Left lung (tissue), 10 donors: ENCODE measurements around the gene DIP2C. TPM values are rescaled to one million over a fixed set of nuclear protein-coding genes. Genes with fewer than 3 reads are reported as not detected.

Experiments
- ATAC-seq: fragments of 200-7000 bp; cut with Tn5 transposase; one replicate; pipeline ENCODE4 v1.9.1; 2020; ENCODE audit warnings: moderate library complexity
- DNase-seq, 4 donors: peaks; one replicate each; pipeline ENCODE4 v3.0.0-alpha.2; 2013 to 2020
- H3K27ac ChIP-seq, 2 donors: fragments of 200-600 bp; sonication (generic) in 1 of 2; one replicate each; pipeline versions ENCODE4 v1.5.0 to v1.8.0; 2020 to 2021
- H3K27me3 ChIP-seq, 2 donors: fragments of 200-600 bp; sonication (generic) in 1 of 2; one replicate each; pipeline versions ENCODE4 v1.5.0 to v1.8.0; 2020 to 2021
- H3K36me3 ChIP-seq, 2 donors: fragments of 200-600 bp; sonication (generic) in 1 of 2; one replicate each; pipeline versions ENCODE4 v1.5.0 to v1.8.0; 2020 to 2021
- H3K4me1 ChIP-seq, 2 donors: fragments of 200-600 bp; one replicate each; pipeline ENCODE4 v1.8.0; 2021
- H3K4me3 ChIP-seq, 2 donors: fragments of 200-600 bp; sonication (generic) in 1 of 2; one replicate each; pipeline versions ENCODE4 v1.5.0 to v1.8.0; 2020 to 2021; ENCODE audit warnings: mild to moderate bottlenecking in 1 of 2
- H3K9me3 ChIP-seq, 2 donors: fragments of 200-600 bp; sonication (generic) in 1 of 2; one replicate each; pipeline versions ENCODE4 v1.5.0 to v1.8.0; 2020 to 2021
- intact Hi-C, 2 donors: fragments of 100-400 bp; cut with DNase I; formaldehyde crosslinking; loops; one replicate each; pipeline versions ENCODE4 v1.11.2 to v1.14.2; 2022
- polyA plus RNA-seq, 6 donors: library from polyadenylated mRNA; unstranded; fragments of 120-200 nt; gene quantifications; one replicate each; pipeline ENCODE4 v1.2.1, GENCODE V29; 2013; ENCODE audit not compliant: insufficient read length in 6 of 6
- total RNA-seq, 2 donors: library from RNA; stranded (reverse); fragmentation: NEBNext Ultra II Directional; extraction: Animal tissue kit (Norgen Biotek cat#: 25700); gene quantifications; one replicate each; pipeline ENCODE4 v1.2.1, GENCODE V29; 2021
- TF ChIP-seq, protein P1 (sequence below), 2 donors: fragments of 200-600 bp; sonication (generic) in 1 of 2; IDR thresholded peaks; one replicate each; pipeline versions ENCODE4 v1.5.0 to v1.8.0; 2021; ENCODE audit warnings: antibody characterized with exemption in 2 of 2
- donor health status: DM: no; HTN: yes; CAD: no.
- donor health status: DM: no; HTN: no; CAD: no.

DIP2C gene
- total and polyA plus RNA-seq, 8 donors = 10.5 to 22.5 (median 19.5) TPM

DNA sequence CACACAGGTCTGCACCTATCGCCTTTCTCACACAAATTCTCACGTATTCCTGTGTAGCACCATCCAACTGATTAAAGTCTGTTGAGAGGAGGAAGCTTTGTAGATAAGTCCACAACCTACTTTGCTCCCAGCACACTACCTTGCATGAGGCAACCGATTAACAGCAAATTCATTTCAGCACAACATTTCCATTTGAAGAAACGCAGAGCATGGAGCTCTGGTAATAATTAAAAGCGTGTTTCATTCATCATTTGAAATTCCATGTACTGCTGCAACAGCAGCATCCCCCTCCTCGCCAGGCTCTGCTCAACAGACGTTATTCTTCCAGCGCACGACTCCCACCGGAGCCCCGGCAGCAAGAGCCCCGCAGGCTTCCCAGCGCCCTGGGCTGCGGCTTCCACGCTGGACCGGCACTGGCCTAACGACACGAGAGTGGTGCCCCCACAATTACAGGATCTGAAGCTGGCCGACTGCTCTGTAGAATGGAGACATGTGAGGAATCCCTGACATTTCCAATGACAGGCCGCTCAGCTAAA, 118.8 kb downstream of the DIP2C start:
- TF ChIP-seq, protein P1, sequence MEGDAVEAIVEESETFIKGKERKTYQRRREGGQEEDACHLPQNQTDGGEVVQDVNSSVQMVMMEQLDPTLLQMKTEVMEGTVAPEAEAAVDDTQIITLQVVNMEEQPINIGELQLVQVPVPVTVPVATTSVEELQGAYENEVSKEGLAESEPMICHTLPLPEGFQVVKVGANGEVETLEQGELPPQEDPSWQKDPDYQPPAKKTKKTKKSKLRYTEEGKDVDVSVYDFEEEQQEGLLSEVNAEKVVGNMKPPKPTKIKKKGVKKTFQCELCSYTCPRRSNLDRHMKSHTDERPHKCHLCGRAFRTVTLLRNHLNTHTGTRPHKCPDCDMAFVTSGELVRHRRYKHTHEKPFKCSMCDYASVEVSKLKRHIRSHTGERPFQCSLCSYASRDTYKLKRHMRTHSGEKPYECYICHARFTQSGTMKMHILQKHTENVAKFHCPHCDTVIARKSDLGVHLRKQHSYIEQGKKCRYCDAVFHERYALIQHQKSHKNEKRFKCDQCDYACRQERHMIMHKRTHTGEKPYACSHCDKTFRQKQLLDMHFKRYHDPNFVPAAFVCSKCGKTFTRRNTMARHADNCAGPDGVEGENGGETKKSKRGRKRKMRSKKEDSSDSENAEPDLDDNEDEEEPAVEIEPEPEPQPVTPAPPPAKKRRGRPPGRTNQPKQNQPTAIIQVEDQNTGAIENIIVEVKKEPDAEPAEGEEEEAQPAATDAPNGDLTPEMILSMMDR (IDR thresholded peaks at IDR 0.05) = no peak
- H3K27me3 ChIP-seq = no peaks in the 10 kb centered on the region
- intact Hi-C loops = no loop called here
- DNase-seq (no peak), ATAC-seq (no peak)
- H3K4me3 ChIP-seq = no peak overlapping the region
- H3K4me1 ChIP-seq = no peaks in the 10 kb centered on the region
- H3K36me3 ChIP-seq = no peaks in the 10 kb centered on the region
- H3K27ac ChIP-seq = no peak overlapping the region
- H3K9me3 ChIP-seq = peaks cover 0 to 5% of the 10 kb centered on the region in 2 donors

DNA sequence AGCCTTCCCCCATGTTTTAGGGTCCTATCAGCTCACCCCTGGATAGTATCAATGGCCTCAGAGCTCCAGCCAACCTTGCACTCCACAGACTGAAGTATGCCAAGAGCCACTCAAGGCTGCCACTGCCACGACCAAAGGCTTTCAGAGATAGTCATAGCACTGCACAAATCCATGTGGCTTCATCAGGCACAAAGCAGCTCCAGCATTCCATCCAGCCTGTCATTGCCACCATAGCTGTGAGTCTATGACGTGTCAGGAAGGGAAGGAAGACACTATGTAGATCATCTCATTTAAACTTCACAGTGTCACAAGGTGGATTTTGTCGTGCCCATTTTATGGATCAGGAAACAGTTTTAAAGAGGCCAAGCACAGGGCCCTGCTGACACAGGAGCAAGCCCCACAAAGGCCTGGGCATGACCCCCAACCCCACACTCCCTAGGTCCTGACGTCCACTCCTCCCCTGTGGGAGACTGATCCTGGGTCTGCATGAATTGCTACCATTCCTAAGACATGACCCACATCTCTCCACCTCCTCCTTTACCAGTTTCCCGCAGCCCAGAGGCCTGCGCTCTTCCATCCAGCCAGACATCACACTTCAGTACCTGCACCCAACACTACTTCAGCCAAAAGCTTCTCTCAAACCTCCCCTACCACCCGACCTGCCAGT, 119.4 kb downstream of the DIP2C start:
- no peaks in the 10 kb centered on the region for H3K27me3 ChIP-seq
- ATAC-seq = no peak
- intact Hi-C loops = no loop called here

GRCh38 chr10:568848-569247, 120.6 kb downstream of the DIP2C start:
- intact Hi-C loops = no loop called here
- no peak for DNase-seq
- Histone ChIP-seq H3K4me1 (no peaks in the 10 kb centered on the region), H3K9me3 (peaks cover 0 to 13% of the 10 kb centered on the region in 2 donors), H3K27me3 (no peaks in the 10 kb centered on the region), H3K36me3 (no peaks in the 10 kb centered on the region), H3K4me3 (no peak overlapping the region), H3K27ac (no peak overlapping the region)
- ATAC-seq = no peak
- TF ChIP-seq, protein P1 (IDR thresholded peaks at IDR 0.05) = no peak

More for the DNA sequence above, 119.4 kb downstream of the DIP2C start:
- Histone ChIP-seq H3K4me1 (no peaks in the 10 kb centered on the region), H3K36me3 (no peaks in the 10 kb centered on the region), H3K27ac (no peak overlapping the region), H3K9me3 (peaks cover 0 to 5% of the 10 kb centered on the region in 2 donors), H3K4me3 (no peak overlapping the region)
- TF ChIP-seq, protein P1 (IDR thresholded peaks at IDR 0.05) = no peak
- no peak for DNase-seq

DNA sequence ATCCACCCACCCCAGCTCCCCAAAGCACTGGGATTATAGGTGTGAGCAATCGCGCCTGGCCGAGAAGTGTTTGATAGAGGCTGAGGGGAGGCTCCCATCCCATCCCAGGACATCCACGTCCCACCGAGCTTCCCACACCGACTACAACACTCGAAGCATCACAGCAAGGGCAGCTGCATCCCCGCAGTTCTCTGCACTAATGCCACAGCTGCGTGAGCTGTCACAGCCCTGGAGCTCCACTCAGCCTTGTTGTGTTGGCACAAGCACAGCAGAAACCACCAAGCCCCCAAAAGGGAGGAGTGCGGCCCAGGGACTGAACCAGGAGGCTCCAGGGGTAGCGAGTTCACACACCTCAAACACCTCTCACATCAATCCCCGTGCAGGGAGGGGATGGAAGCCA, 121.6 kb downstream of the DIP2C start:
- no peak for DNase-seq
- no peaks in the 10 kb centered on the region for H3K4me1 ChIP-seq
- H3K27ac ChIP-seq = no peak overlapping the region
- TF ChIP-seq, protein P1 (IDR thresholded peaks at IDR 0.05) = no peak
- no peak for ATAC-seq
- no peaks in the 10 kb centered on the region for H3K36me3 ChIP-seq
- peaks cover 0 to 18% of the 10 kb centered on the region in 2 donors for H3K9me3 ChIP-seq
- intact Hi-C loops = no loop called here
- no peak overlapping the region for H3K4me3 ChIP-seq
- no peaks in the 10 kb centered on the region for H3K27me3 ChIP-seq

DNA sequence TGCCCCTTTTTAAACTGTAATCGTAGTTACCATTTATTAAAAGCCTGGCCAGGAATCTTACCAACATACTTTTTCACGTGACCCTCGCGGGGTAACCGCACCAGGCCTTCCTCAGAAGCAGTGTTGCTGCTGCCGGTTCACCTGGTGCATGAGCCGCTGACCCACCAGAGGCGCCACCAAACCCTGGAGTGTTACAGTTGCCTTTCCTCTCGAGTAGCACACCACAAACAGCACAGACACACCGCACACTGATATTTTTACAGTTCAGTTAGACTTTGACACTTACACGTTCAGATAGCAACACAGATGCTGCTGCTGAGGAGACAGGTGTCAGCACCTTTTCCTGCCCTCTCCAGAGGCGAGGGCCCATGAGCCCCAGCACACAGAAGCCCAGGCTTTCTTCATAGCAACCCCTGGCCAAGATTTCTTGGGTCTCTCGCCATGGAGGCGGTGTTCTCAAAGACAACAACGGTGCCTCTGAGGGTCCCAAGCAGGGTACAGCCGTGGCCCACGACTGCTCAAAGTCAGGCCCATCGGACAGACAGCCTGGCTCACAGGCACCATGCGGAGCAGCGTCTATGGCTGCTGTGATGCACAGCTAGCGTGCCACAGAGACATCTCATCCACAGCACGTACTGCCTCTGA, 123.1 kb downstream of the DIP2C start:
- Histone ChIP-seq H3K4me1 (no peaks in the 10 kb centered on the region), H3K27ac (no peak overlapping the region), H3K4me3 (no peak overlapping the region), H3K27me3 (no peaks in the 10 kb centered on the region), H3K36me3 (no peaks in the 10 kb centered on the region), H3K9me3 (peaks cover 0 to 18% of the 10 kb centered on the region in 2 donors)
- TF ChIP-seq, protein P1 (IDR thresholded peaks at IDR 0.05) = no peak
- ATAC-seq (no peak), DNase-seq (no peak)
- intact Hi-C loops = no loop called here
